T-helper 2 cell (primary cell): ENCODE measurements around the gene AP1B1.
A peak's percentile ranks its signal among the peaks of the same experiment; 100 is the strongest.
"Not testable (repeated sequence)": the region's sequence is repeated elsewhere in the genome, so short reads cannot be mapped to it uniquely, and the experiment has no call there.

Experiments used
- DNase-seq, 5 experiments: peaks; one replicate each; pipeline versions ENCODE4 v3.0.0 to v3.0.0-alpha.2; 2012 to 2022

AP1B1 gene

DNA sequence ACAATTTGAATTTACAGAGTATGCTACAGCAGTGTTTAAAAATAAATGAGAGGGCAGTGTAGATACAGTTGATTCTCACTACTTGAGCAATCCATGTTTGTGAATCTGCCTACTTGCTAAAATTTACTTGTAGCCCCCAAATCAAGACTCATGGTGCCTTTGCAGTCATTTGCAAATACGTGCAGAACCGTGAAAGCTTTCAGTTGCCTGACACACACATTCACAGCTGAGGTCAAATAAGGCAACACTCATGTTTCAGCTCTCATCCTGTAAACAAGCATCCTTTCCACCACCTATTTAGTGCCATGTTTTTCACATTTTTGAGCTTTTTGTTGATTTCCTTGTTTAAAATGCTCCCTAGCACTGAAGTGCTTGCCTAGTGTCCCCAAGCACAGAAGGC lies 40.3 kb downstream of the AP1B1 start:
- no peak for DNase-seq

DNA sequence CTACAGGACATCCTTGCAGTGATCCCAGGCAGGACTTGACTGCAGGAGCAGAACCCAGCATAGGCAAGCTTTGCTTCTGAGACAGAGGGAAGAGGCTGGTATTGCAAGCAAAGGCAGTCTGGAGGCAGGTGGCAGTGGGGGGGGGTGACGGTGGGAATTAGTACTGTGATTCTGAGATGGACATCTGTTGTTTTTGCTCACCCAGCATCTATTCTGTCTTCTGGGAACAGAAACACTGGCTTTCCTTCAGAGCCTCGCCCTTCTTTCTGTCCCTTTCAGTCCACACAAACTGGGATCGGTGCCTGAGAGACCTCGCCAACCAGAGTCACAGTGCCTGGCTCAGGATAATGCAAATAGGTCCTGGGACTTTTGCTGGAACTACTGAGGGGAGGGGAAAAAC lies 41.7 kb downstream of the AP1B1 start:
- no peak for DNase-seq

DNA sequence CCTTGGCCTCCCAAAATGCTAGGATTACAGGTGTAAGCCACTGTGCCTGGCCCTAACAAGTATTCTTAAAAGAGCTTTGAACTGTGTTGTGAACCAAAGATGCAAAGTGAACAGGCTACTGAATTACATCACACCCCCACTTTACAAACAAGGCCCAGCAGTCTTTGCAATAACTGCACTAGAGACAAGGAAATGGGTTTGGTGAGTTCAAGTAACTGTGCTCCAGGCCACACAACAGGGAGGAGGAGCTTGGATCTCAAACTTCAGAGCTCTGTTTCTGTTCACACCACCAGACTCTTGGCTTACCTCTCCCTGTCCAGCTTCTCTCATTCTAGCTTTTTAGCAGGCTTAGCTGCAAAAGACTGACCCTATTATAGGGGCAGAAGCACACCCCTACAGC lies 42.4 kb downstream of the AP1B1 start:
- peak in 1 of 5 experiments; percentile 12 for DNase-seq

DNA sequence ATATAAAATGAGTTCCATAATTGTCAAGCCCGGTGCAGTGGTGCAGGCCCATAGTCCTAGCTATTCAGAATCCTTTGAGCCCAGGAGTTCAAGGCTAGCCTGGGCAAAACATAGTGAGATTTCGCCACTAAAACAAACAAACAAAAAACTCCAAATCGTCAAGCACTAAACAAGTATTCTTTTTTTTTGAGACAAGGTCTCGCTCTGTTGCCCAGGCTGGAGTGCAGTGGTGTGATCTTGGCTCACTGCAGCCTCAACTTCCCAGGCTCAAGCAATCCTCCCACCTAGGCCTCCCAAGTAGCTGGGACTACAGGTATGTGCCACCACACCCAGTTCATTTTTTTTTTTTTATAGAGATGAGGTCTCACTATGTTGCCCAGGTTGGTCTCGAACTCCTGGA lies 43.5 kb downstream of the AP1B1 start:
- DNase-seq = not testable (repeated sequence)

DNA sequence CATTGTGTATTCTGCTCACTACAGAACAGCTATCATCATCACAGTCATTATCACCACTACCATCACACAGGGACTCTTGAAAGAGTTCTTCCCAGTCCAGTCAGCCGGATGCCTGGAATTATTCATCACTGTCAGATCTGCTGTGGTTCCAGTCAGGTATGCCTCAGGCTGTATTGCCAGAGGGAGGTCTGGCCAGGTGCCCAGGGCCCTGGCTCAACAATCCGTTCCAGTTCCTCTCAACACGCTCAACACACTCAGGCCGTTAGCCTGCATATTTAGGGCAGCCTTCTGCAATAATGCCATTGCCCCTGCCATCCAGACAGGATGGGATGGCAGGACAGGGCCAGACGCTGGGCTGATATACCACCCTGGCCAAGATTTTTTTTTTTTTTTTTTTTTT lies 44.2 kb downstream of the AP1B1 start:
- DNase-seq = no peak

DNA sequence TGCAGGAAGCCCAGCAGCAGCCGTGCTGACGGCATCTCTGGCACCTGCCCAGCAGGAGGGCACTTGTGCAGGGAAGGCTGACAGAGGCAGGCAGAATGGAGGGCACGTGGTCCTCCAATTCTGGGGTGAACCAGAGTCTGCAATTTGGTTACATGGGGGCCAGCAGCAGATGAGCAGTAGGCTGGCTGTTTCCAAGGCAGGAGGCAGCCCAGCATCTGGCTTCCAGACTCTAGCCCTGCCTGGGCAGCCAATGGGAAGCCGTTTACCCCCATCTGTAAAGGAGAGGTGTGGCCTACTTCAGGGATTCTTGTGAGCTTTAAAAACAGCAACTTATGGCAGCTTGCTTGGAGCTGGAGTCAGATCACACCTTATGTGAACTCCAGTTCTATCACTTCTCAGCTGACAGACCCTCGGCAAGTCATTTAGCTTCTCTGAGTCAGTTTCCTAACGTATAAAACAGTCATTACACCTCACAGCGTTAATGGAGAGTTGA lies 45.0 kb downstream of the AP1B1 start:
- DNase-seq = no peak

DNA sequence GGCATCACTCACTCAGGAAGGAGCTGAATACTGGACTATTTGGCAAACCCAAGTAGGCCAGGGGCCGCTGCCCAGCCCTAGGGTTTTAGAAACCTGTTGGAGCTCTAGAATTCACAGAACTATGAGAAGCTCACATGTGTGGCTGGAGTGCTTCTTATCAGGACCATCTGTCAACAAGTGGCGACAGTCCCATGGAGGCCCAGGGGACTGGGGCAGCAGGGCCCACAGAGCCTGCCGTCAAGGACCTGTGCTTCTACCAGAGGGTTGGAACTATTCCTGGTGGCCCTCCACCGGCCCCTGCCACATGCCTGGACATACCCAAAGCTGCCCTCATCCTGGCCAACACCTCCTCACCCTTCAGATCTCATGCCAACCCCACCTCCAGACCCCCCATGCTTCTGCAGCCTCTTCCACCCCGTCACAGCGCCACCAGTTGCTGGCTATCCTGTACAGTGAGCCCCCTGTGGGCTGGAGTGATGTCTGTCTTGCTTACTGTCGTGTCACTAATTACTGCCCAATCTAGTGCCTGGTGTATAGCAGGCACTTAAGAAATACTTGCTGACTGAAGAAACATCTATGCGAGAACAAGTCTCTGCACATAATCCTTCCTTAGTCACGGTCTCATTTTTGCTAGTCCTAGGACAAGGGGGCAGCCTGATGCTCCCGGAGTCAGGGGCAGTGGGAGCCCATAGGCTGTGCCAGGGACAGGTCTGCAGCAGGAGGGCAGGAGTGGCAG lies 45.6 kb downstream of the AP1B1 start:
- DNase-seq = no peak

DNA sequence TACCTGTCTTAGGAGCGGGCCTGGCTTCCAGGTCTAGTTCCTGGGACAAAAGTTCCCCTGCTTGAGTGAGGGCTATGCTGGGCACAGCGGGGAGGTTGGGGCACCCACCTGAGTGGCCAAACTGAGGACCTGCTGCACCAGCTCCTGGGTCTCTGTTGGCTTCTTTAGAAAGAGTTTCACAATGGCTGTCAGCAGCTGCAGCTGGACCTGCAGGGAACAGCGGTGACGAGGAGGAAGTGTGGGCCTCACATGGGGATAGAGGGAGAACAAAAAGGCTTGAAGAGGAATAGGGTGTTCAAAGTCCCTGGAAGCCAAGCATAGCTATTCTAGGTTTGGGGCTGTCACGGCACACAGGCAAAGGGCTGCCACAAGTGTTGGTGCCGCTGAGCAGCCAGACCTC lies 46.2 kb downstream of the AP1B1 start:
- DNase-seq = no peak

DNA sequence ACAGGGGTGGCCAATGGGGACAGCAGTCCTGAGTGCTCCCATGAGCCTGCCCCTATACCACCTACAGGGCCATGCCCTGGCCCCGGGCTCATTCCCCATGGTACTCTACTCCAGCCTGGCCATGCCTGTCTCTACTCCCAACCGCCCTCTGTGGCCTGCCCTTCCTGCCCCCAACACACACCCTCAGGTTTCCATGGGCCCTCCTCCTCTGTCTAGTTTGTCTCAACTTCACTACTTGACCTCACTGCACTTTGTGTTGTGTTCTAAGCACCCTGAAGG lies 46.6 kb downstream of the AP1B1 start:
- no peak for DNase-seq

DNA sequence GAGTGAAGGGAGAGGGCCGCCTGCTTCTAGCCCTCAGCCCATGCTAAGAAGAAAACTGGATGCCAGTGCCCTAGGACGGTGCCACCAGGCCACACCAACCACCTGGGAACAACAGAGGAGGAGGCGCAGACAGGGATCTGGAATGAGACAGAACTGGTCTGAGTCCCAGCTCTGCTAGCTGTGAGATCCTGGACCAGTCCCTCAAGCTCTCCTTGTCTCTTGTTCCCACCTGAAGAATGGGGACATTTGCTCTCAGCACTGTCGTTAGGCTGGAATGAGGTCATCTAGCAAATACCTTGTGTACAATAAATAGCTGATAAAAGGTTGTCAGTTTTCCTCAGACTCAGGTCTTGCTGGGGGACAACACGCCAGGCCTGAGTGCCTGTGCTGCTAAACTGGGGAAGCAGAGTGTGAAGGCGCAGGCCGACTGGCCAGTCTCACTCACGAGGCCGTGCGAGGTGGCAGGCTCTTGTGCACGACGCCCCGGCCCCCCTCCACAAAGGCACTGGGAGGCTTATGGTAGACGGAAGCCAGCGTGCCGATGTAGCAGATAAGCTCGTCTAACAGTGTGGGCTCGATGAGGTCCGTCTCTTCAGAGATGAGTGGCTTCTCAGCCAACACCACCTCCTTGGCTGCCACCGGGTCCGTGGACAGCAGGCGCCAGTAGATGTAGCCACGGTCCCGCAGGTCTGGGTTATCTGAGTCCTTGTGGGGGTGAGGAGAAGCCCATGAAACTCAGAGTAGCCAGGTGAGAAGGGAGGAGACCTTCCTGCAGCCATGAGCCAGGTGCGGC lies 47.1 kb downstream of the AP1B1 start:
- no peak for DNase-seq

DNA sequence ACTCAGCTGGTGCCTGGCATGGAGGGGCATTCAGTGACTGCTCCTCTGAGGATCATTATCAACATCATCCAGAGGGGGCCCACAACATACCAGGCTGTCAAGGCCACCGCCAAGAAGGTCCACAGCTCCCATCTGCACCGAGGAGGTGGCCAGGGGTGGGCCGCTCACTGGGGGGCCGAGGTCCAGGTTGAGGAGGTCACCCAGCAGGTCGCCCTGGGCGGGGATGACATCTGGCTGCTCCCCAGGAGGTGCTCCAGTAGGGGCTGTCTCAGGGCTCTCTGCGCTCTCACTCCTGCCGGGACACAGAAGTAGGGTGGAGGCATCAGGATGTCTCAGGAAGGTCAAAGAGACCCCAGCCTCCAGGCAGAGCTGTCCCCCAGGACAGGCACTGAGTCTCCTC lies 47.8 kb downstream of the AP1B1 start:
- no peak for DNase-seq

DNA sequence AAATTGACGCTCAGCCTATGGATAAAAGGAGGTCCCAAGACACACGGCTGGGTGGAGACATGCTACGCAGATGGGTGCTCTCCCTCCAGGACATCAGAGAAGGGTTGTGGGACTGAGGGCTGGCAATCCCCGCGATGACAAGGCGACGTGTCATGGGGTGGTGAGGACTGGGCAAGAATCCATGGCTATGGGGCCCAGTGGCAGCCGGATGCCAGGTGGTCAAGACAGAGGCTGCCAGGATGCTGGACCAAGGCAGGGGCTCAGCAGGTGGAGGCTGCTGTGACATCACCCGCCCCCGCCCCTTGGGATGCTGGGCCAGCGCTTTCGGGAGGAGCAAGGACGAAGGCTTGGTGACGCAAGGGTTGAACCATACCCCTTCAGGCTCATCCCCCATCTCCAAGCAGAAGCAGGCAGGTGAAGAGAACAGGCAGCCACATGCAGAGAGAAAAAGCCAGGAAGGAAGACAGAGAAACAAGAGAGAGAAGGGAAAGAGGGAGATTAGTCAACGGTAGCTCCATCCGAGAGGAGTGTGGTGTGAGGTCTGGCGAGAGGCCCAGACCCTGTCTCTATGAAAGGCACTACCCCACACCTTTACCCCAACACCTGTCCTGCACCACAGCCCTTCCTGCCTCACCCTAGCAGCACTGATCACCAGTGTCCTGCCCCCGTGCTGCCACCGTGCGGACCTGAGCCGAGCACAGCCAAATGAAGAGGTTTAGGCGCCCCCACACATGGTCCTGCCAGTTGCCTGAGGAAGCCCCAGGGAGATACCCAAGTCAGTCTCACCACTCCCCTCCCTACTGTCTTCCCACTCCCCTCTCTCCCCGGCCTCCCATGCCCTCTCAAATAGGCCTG lies 48.8 kb downstream of the AP1B1 start:
- DNase-seq = no peak

DNA sequence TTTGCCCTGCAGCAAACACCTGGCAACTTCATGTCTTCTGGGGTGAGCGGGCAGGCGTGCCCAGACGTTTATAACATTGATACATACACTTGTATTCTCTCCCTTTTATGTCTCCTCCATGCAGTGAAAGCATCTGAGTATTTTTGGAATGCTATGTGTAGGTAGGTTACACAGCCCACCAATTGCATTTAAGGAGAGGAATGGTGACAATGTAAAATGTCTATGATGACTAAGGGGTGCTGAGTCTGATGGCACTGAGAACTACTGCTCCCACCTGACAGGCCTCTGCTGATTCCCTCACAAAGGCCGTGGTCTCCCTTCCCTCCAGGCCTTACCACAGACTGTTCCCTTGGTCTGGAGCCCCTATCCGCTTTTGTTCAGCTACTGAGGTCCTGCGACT lies 50.0 kb downstream of the AP1B1 start:
- DNase-seq = no peak

DNA sequence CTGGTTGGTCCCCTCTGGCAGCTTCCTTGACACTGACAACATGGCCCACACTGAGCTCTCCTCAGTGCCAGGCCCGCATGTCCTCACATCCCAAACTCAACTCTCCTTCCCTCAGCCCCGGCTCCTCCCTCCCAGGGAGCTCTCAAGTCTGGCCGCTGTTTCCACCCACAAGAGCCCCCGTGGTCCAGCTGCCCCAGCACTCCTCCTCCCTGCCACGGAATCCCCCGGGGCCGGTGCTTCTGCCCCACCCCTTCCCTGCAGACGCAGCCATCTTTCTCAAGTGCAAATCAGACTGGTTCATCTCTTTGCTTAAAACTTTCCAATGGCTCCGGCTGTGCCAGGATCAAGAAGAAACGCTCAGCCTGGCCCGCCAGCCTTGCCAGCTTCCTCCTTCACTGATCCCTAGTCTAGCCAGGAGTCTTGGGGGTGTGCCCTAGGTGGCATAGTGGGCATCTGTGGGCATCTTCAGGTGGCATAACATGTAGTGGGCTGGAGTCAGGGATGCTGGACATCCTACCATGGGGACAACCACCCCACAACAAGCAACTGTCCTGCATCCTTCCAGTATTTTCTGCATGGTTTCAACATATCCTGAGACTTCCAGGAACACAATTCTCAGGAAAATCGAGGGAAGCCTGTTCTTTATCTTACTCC lies 50.6 kb downstream of the AP1B1 start:
- DNase-seq = no peak

DNA sequence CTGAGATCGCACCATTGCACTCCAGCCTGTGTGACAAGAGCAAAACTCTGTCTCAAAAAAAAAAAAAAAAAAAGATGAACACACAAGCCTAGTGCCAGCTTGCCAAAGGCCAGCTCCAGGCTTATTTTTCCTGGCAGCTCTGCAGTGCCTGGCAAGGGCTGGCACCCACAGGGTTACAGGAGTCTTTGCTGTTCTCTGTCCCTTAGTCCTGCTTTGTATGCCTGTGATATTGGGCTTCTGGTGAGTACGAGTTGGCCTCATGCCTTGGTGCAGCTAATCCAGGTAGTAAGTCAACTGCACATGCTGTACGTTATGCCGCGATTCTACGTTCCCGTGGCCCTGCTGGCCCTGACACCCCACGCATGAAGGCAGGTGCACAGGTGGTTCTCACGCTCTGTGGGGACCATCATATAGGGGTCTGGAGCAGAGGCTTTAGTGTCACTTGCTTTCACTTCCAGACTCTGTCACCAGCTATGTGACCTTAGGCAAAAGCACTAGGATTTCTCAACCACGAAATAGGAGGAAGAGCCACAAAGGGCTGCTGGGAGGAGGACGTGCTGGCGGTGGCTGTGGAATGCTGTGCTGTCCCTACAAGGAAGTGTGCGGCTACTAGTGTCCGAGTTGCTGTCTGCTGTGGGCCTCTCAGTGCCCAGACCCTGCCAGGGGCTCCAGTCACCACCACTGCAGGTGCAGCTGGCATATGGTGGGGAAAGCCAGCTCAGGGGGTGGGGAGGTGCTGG lies 51.4 kb downstream of the AP1B1 start:
- no peak for DNase-seq

DNA sequence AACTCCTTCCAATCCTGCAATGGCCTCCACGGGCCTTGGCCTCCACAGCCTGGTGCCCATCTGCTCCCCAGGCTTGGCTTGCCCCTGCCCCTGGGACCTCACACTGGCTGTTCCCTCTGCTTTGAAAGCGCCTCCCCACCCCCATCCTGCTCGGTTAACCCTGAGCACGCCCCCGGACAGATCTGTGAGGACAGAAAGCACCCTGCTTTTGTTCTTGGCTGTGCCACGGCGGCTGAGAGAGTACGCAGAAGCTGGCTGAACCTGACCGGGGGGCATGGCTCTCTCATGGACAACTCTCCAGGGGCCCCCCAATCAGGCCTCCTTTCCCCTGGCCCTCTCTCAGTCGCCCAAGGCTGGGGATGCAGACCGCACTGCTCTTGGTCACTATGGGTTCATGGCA lies 52.7 kb downstream of the AP1B1 start:
- no peak for DNase-seq

DNA sequence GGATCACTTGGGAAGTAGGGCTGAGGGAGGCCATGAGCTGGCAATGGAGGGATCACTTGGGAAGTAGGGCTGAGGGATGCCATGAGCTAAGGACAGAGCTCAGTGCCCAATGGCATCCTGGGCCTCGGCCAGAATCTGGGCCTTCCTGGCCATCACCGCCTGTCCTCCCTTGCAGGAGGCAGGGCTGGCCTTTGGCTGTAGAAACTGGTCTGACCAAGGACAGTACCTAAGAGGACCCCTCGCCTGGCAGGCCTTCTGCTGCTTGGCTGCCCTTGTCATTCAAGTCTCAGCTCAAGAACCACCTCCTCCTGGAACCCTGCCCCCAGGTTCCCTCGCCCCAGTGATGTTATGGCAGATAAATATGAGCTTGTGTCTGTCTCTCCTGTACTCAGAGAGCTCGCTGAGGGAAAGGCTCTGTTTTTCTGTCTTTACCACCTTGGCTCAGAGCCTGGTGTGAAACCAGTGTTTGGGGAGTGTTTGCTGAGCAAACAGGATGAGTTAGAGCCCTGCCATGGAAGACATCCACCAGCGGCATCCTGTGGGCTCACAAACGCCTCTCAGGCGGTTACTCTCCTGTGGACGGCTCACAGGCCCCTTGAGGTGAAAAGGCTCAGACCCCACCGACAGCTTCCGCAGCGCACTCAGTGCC lies 53.5 kb downstream of the AP1B1 start:
- DNase-seq = no peak

DNA sequence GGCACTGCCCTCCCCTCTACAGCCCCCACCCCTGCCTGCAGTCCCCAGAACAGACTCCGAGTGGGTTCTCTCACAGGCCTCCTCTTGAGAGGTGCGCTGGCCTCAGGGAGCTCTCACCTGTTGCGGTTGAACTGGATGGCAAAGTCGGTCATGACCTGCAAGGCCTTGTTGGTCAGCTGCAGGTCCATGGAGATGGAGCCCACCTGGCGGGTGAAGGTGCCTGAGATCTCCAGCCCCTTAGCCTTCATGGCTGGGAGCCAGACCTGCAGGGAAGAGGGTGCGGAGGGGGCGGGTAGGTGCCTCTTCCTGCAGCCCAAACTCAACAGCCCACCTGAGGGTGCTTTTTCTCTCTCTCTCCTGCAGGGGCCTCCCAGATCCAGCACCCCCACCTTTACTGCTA lies 54.2 kb downstream of the AP1B1 start:
- DNase-seq = no peak

DNA sequence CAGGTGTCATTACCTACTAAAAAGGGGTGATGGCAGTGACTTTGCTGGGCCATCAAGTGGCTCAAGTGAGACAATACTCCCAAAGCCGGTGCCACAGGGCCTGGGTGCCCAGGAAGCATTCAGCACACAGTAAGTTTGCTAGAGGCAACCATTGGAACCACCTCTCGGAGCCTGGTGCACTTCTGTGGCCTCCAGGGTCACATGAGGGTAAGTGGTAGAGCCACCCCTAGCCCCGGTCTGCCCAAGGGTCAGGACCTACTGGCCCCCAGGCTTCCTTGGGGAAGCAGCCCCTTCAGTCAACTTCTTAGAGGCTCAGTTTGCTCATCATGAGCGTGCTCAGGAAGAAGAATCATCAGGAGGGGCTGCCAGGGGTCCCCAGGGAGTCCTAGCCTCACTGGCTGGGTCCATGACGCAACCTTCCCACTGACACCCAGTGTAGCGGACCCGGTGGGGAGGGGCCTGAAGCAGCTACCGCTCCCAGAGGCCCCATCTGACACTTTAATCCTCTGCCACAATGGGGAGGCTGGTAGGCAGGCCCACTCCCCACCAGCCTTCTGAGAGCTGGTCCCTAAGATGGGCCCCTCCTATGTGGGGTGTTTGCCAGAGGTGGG lies 55.4 kb downstream of the AP1B1 start:
- DNase-seq = no peak

DNA sequence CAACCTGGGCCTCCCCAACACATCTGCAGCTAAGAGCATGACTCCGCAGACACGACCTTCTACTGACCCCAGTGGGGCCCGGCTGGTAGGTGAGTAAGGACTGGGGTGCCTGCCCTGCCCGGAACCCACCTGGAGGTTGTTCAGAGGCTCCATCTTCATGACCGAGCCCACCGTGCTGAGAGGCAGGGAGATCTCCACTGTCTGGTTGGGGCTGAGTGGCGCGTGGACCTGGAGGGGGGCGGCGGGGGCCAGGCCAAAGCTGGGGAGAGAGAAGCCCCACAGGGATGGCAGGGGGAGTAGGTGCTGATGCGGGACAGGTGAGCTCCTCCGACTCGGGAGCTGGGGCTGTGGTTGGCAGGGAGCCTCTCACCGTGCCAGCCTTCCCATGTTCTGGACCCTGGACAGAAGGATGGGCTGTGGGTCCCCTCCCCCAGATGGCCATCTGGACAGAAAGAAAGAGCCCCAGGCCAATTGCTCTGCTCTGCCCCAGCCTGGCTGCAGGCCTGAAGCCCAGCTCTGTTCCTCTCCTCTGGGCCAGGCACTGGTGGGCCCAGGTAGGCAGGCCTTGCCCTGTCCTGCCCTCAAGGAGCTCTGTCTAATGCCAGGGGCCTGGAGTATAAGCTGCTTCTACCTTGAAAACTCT lies 56.6 kb downstream of the AP1B1 start:
- no peak for DNase-seq

DNA sequence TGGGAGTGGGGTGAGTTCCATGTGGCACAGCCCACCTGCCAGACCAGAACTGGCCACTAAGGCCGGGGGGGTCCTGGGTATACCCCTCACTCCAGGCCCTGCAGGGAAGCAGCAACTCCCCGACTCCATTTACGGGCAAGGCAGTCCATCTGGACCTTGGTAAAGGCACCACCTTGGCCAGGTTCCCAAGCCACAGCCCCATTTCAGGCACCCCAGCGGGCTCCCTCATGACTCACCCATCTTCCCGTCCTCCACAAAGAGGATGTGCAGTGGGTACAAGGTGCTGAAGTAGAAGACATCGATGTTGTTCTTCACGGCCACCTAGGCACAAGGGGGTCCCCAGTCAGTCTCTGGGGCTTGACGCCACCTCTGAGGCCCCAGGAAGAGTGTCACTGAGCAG lies 57.2 kb downstream of the AP1B1 start:
- DNase-seq = no peak
